Right atrium auricular region (tissue), 2 donors: ENCODE data around the gene UBTD1. TPM values are rescaled to one million over a fixed set of nuclear protein-coding genes. Genes with fewer than 3 reads are reported as not detected.

ENCODE experiments used
- DNase-seq: peaks from one replicate; pipeline ENCODE4 v3.0.0-alpha.2; 2019; ENCODE audit warnings: low spot score
- H3K27ac ChIP-seq, 2 donors: fragments of 200-600 bp; sonication (generic); 1 replicate in 1 of 2; 2 replicates in 1 of 2; pipeline ENCODE4 v1.5.1; 2016 to 2019
- H3K27me3 ChIP-seq, 2 donors: fragments of 200-600 bp; sonication (generic); one replicate each; pipeline versions ENCODE4 v1.5.1 to v1.6.0; 2017 to 2019
- H3K36me3 ChIP-seq: fragments of 200-600 bp; sonication (generic); one replicate; pipeline ENCODE4 v1.5.1; 2016
- H3K4me1 ChIP-seq, 2 donors: fragments of 200-600 bp; sonication (generic); one replicate each; pipeline versions ENCODE4 v1.5.1 to v1.6.0; 2017 to 2019
- H3K4me3 ChIP-seq, 2 donors: fragments of 200-600 bp; sonication (generic); 1 replicate in 1 of 2; 2 replicates in 1 of 2; pipeline ENCODE4 v1.5.1; 2017 to 2019; ENCODE audit warnings: mild to moderate bottlenecking in 1 of 2, moderate library complexity in 1 of 2
- H3K9me3 ChIP-seq, 2 donors: fragments of 200-600 bp; sonication (generic); one replicate each; pipeline ENCODE4 v1.5.1; 2019
- CTCF ChIP-seq, 2 donors: fragments of 200-600 bp; sonication (generic); IDR thresholded peaks; one replicate each; pipeline ENCODE4 v1.5.1; 2019; ENCODE audit warnings: antibody characterized with exemption in 2 of 2
- total RNA-seq, 2 donors: library from RNA; depleted of rRNA; stranded (reverse); fragments of >200 nt; gene quantifications; one replicate each; pipeline ENCODE4 v1.1.0, GENCODE V29; 2016

The UBTD1 gene
- total RNA-seq, 2 donors from 2014 or later: 26.7 to 30.7 TPM

- no peak for DNase-seq
- no peaks in the 10 kb centered on the region for H3K27me3 ChIP-seq
- H3K9me3 ChIP-seq: no peaks in the 10 kb centered on the region
- H3K4me3 ChIP-seq: no peak overlapping the region
- no peak overlapping the region for H3K27ac ChIP-seq
- H3K4me1 ChIP-seq: no peaks in the 10 kb centered on the region
- H3K36me3 ChIP-seq: no peaks in the 10 kb centered on the region
- TF ChIP-seq CTCF (IDR thresholded peaks at IDR 0.05): no peak
Measured at GRCh38 chr10:97618733-97619132, 120.0 kb downstream of the UBTD1 start.

Other genes starting within 250 kb of the UBTD1 start
- gene ARHGAP19, start 206.3 kb upstream of the UBTD1 start, total RNA-seq: 1 to 10 TPM; 3.9 to 5.0 TPM
- 1 to 10 TPM; 3.1 to 3.3 TPM for gene FRAT1, start 179.7 kb upstream of the UBTD1 start, total RNA-seq
- 1 to 10 TPM; 5.9 to 8.7 TPM for gene FRAT2, start 164.2 kb upstream of the UBTD1 start, total RNA-seq
- gene RRP12, start 97.6 kb upstream of the UBTD1 start, total RNA-seq: 10 to 100 TPM in 1 of 2 donors, 1 to 10 TPM in 1; 6.1 to 12.3 TPM
- gene PGAM1, start 72.7 kb upstream of the UBTD1 start, total RNA-seq: 100 to 1,000 TPM; 326 to 434 TPM
- gene EXOSC1, start 52.9 kb upstream of the UBTD1 start, total RNA-seq: 10 to 100 TPM; 16.0 to 17.5 TPM
- gene ZDHHC16, start 52.7 kb upstream of the UBTD1 start, total RNA-seq: 10 to 100 TPM; 28.2 to 39.0 TPM
- 10 to 100 TPM; 48.0 to 51.8 TPM for gene MMS19, start 502 bp upstream of the UBTD1 start, total RNA-seq
- gene ANKRD2, start 73.9 kb downstream of the UBTD1 start, total RNA-seq: 100 to 1,000 TPM in 1 of 2 donors, 10 to 100 TPM in 1; 25.7 to 204 TPM
- 10 to 100 TPM; 17.6 to 25.6 TPM for gene HOGA1, start 85.5 kb downstream of the UBTD1 start, total RNA-seq
- gene C10orf62, start 90.8 kb downstream of the UBTD1 start, total RNA-seq: under 1 TPM; 0.35 to 0.67 TPM
- 10 to 100 TPM; 15.6 to 27.0 TPM for gene MORN4, start 134.6 kb downstream of the UBTD1 start, total RNA-seq
- 10 to 100 TPM; 14.7 to 20.2 TPM for gene PI4K2A, start 141.7 kb downstream of the UBTD1 start, total RNA-seq
- 10 to 100 TPM; 10.5 to 23.7 TPM for gene AVPI1, start 188.3 kb downstream of the UBTD1 start, total RNA-seq
- 10 to 100 TPM in 1 of 2 donors, 1 to 10 TPM in 1; 8.5 to 26.5 TPM for gene MARVELD1, start 214.8 kb downstream of the UBTD1 start, total RNA-seq
- 10 to 100 TPM; 14.6 to 16.1 TPM for gene ZFYVE27, start 238.2 kb downstream of the UBTD1 start, total RNA-seq